ENCODE data around the gene DCAF4. TPM values are rescaled to one million over a fixed set of nuclear protein-coding genes. Genes with fewer than 3 reads are reported as not detected.

DCAF4 gene
- total RNA-seq, 1 donor from 2014 or later, result 14.2 TPM

DNA sequence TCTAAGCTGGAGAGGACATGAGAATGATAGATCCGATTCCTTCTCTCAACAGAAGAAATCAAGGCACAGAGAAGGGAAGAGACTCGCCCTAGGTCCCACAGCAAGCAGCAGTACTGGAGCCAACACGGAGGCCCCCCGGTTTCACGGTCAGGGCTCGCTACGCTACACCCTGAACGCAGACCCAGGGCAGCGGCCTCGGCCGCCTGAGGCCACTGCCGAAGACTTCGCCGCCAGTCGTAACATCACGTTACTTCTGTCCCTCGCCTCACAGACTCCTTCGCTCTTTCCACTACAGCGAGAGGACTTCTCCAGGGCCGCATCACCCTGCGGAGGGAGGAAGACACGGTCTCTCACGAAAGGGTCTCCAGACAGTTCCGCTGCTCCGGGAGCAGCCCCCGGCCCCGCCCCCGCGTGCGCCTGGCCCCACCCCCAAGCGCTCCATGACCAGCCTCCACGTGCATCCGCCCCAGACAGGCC, 411 bp upstream of the DCAF4 start:
- H3K27me3 ChIP-seq, result no peaks in the 10 kb centered on the region
- intact Hi-C loops (cut with DNase I), result no loop called here
- peak overlapping the region; percentile 82 to 89 for H3K4me3 ChIP-seq
- no peak for DNase-seq (ENCODE audit: extremely low spot score in 2 of 2)
- H3K9me3 ChIP-seq, result no peaks in the 10 kb centered on the region
- H3K4me1 ChIP-seq, result peaks cover 22% of the 10 kb centered on the region
- H3K36me3 ChIP-seq, result no peaks in the 10 kb centered on the region
- peak overlapping the region; percentile 49 for H3K27ac ChIP-seq
- TF ChIP-seq, protein P1, sequence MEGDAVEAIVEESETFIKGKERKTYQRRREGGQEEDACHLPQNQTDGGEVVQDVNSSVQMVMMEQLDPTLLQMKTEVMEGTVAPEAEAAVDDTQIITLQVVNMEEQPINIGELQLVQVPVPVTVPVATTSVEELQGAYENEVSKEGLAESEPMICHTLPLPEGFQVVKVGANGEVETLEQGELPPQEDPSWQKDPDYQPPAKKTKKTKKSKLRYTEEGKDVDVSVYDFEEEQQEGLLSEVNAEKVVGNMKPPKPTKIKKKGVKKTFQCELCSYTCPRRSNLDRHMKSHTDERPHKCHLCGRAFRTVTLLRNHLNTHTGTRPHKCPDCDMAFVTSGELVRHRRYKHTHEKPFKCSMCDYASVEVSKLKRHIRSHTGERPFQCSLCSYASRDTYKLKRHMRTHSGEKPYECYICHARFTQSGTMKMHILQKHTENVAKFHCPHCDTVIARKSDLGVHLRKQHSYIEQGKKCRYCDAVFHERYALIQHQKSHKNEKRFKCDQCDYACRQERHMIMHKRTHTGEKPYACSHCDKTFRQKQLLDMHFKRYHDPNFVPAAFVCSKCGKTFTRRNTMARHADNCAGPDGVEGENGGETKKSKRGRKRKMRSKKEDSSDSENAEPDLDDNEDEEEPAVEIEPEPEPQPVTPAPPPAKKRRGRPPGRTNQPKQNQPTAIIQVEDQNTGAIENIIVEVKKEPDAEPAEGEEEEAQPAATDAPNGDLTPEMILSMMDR (IDR thresholded peaks at IDR 0.05), result no peak
- TF ChIP-seq POLR2A (IDR thresholded peaks at IDR 0.05), result no peak
- TF ChIP-seq POLR2AphosphoS5 (IDR thresholded peaks at IDR 0.05; ENCODE audit: insufficient read depth in 1 of 2, low read depth in 1 of 2), result no peak

DNA sequence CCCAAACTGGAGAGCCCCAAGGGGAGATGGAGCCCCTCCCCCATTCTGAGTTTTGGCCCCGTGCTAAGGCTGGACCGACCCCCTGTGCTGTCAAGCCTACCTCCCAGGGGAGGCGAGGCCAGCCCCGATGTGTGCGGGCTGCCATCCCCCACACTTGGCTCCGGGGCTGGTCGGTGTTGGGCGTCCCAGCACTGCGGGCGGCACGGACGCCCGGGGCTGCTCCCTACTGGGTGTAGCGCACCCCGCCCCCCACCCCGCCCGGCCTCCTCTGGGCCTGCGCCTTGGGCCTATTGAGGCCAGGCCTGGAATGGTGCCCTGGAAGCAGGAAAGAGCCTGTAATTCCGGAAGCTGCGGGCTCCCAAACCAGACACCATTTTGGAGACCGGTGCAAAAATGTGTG, 2.6 kb downstream of the DCAF4 start:
- DNase-seq (ENCODE audit: extremely low spot score in 2 of 2), result no peak
- H3K4me1 ChIP-seq, result peaks cover 22% of the 10 kb centered on the region
- H3K27ac ChIP-seq, result no peak overlapping the region
- no peaks in the 10 kb centered on the region for H3K36me3 ChIP-seq
- H3K9me3 ChIP-seq, result no peaks in the 10 kb centered on the region
- H3K4me3 ChIP-seq, result no peak overlapping the region
- TF ChIP-seq POLR2AphosphoS5 (IDR thresholded peaks at IDR 0.05; ENCODE audit: insufficient read depth in 1 of 2, low read depth in 1 of 2) (no peak), POLR2A (IDR thresholded peaks at IDR 0.05) (no peak)
- TF ChIP-seq, protein P1 (IDR thresholded peaks at IDR 0.05), result no peak
- intact Hi-C loops (cut with DNase I), result no loop called here
- H3K27me3 ChIP-seq, result no peaks in the 10 kb centered on the region

DNA sequence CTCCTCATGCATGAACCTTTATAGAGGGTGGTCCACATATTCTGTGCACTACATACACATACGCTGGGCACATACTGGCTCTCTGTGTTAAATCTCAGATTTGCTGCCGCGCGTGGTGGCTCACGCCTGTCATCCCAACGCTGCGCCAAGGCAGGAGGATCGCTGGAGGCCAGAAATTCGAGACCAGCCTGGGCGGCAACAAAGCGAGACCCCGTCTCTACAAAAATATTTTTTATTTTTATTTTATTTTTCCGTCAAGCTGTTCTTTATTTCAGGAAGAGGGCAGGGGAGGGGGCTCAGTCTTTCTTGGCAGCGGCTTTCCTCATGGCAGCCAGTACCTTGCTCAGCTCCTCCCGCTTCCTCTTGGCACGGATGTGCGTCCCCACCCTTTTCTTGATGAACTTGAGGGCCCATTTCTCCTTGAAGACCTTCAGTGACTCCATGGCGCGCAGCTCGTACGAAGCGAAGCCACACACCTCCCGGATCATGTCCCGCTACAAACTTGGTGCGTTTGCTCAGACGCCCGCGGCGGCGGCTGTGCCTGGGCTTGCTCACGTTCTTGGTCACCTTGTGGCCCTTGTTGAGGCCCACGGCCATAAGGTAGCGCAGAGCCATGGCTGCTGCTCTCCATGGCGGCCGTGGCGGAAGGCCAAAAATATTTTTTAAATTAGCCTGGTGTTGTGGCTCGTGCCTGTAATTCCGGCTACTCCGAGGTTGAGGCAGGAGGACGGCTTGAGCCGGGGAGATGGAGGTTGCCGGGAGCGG, 3.2 kb downstream of the DCAF4 start:
- TF ChIP-seq POLR2AphosphoS5 (IDR thresholded peaks at IDR 0.05; ENCODE audit: insufficient read depth in 1 of 2, low read depth in 1 of 2) (no peak), POLR2A (IDR thresholded peaks at IDR 0.05) (no peak)
- TF ChIP-seq, protein P1 (IDR thresholded peaks at IDR 0.05), result no peak
- DNase-seq (ENCODE audit: extremely low spot score in 2 of 2), result no peak
- no peaks in the 10 kb centered on the region for H3K9me3 ChIP-seq
- no peaks in the 10 kb centered on the region for H3K27me3 ChIP-seq
- H3K4me1 ChIP-seq, result peaks cover 22% of the 10 kb centered on the region
- intact Hi-C loops (cut with DNase I), result no loop called here
- H3K27ac ChIP-seq, result no peak overlapping the region
- no peaks in the 10 kb centered on the region for H3K36me3 ChIP-seq
- no peak overlapping the region for H3K4me3 ChIP-seq

DNA sequence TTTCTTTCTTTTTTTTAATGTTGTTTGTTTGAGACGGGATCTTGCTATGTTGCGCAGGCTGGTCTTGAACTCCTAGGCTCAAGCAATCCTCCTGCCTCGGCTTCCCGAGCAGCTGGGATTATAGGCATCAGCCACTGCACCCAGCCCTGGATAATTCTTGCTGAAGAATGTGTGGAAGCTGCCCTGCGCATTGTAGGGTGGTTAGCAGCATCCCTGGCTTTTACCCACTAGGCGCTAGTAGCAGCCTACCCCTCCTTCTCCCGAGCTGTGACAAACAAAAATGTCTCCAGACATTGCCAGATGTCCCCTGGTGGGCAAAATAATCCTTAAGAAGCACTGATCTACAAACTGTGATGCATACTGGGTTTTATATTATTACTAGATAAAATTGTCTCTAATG, 6.6 kb downstream of the DCAF4 start:
- TF ChIP-seq POLR2AphosphoS5 (IDR thresholded peaks at IDR 0.05; ENCODE audit: insufficient read depth in 1 of 2, low read depth in 1 of 2), result no peak
- TF ChIP-seq POLR2A (IDR thresholded peaks at IDR 0.05), result no peak
- TF ChIP-seq, protein P1 (IDR thresholded peaks at IDR 0.05), result no peak
- no peak overlapping the region for H3K4me3 ChIP-seq
- no peaks in the 10 kb centered on the region for H3K9me3 ChIP-seq
- no peak overlapping the region for H3K27ac ChIP-seq
- intact Hi-C loops (cut with DNase I), result no loop called here
- H3K27me3 ChIP-seq, result no peaks in the 10 kb centered on the region
- no peak for DNase-seq (ENCODE audit: extremely low spot score in 2 of 2)
- H3K4me1 ChIP-seq, result peaks cover under 1% of the 10 kb centered on the region
- H3K36me3 ChIP-seq, result no peaks in the 10 kb centered on the region

DNA sequence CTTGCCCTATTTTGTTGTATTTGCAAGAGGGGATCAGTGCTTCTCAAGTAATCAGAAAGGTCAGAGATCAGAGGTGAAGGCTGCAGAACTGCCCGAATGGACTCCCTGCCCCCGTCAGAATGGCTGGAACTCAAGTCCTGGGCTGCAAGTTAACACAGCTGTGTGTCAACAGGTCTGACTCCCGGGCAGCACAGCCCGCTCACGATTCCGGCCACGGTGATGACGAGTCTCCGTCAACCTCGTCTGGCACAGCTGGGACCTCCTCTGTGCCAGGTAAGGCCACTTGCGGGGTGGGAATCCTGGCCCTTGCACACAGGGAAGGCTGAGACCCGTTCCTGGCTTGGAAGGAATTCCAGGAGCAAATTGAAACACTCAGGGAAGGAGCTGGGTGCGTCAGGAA, 13.4 kb downstream of the DCAF4 start:
- Histone ChIP-seq H3K9me3 (no peaks in the 10 kb centered on the region), H3K36me3 (peaks cover 0 to 51% of the 10 kb centered on the region in 2 donors), H3K27me3 (no peaks in the 10 kb centered on the region), H3K27ac (no peak overlapping the region), H3K4me3 (no peak overlapping the region), H3K4me1 (no peaks in the 10 kb centered on the region)
- intact Hi-C loops (cut with DNase I), result no loop called here
- no peak for TF ChIP-seq POLR2AphosphoS5 (IDR thresholded peaks at IDR 0.05; ENCODE audit: insufficient read depth in 1 of 2, low read depth in 1 of 2)
- no peak for DNase-seq (ENCODE audit: extremely low spot score in 2 of 2)
